HCT116 (cell line): ENCODE results near the gene CCDC91. TPM values are rescaled to one million over a fixed set of nuclear protein-coding genes. Genes with fewer than 3 reads are reported as not detected.

ENCODE experiments used
- ATAC-seq: fragments of 200-7000 bp; cut with Tn5 transposase; 2 replicates; pipeline ENCODE4 v1.9.1; 2020; ENCODE audit warnings: mild to moderate bottlenecking, moderate library complexity
- BruUV-seq: library from RNA; stranded (reverse); fragments of 400-500 nt; replicated peaks from 2 replicates; lab custom pipeline; 2021; lab: Mats Ljungman, UMichigan
- CTCF ChIA-PET: fragments of 300-600 bp; sonication (Branson Sonifier 250); formaldehyde crosslinking; loops from one replicate; lab custom pipeline; 2021; ENCODE audit warnings: antibody characterized with exemption; lab: Charles Lee
- POLR2A ChIA-PET: fragments of 300-600, 350-600 bp; sonication (Branson Sonifier 250); formaldehyde crosslinking; loops from one replicate; lab custom pipeline; 2021; ENCODE audit warnings: antibody characterized with exemption; lab: Charles Lee
- RAD21 ChIA-PET, 2 experiments: fragments of 300-600 bp; sonication (Branson Sonifier 250); formaldehyde crosslinking; loops; one replicate each; lab custom pipeline; 2023; ENCODE audit warnings: low total read pairs in 2 of 2; ENCODE audit not compliant: uncharacterized antibody in 2 of 2, unreplicated experiment in 2 of 2, low non-redundant PET in 1 of 2; lab: Charles Lee
- DNase-seq: peaks from one replicate; pipeline ENCODE4 v3.0.0-alpha.2; 2010; ENCODE audit warnings: low read depth, low spot score
- H2AFZ ChIP-seq: fragments of 200-600 bp; shearing (Covaris generic), sonication (generic); 2 replicates; pipeline ENCODE4 v1.6.1; 2017; ENCODE audit warnings: low read depth, mixed run types, mixed read lengths, antibody characterized with exemption, low read length; ENCODE audit not compliant: poor library complexity, severe bottlenecking
- H3K27ac ChIP-seq: 2 replicates; pipeline ENCODE4 v1.5.1; 2012; ENCODE audit warnings: low read depth, low read length
- H3K27me3 ChIP-seq: fragments of 200-600 bp; sonication (generic); 2 replicates; pipeline ENCODE4 v1.6.1; 2016; ENCODE audit warnings: mixed run types, low read length, mixed read lengths; ENCODE audit not compliant: insufficient read depth
- H3K36me3 ChIP-seq, 2 experiments: fragments of 200-500 bp in 1 of 2; fragments of 200-600 bp in 1 of 2; sonication (Bioruptor generic) in 1 of 2; sonication (generic) in 1 of 2; 2 replicates each; pipeline versions ENCODE4 v1.5.1 to v1.6.1; 2014 to 2016; ENCODE audit warnings: low read length in 2 of 2, inconsistent platforms in 1 of 2, mixed read lengths in 1 of 2, mixed run types in 1 of 2; ENCODE audit not compliant: insufficient read depth in 2 of 2, control insufficient read depth in 1 of 2
- H3K4me1 ChIP-seq, 2 experiments: fragments of 200-600 bp in 1 of 2; sonication (generic) in 1 of 2; 2 replicates each; pipeline versions ENCODE4 v1.5.1 to v1.6.1; 2012 to 2017; ENCODE audit warnings: low read length in 2 of 2, inconsistent platforms in 1 of 2, mild to moderate bottlenecking in 1 of 2, mixed read lengths in 1 of 2, mixed run types in 1 of 2, moderate library complexity in 1 of 2; ENCODE audit not compliant: insufficient read depth in 2 of 2, control insufficient read depth in 1 of 2
- H3K4me2 ChIP-seq: fragments of 200-600 bp; sonication (generic); 2 replicates; pipeline ENCODE4 v1.6.1; 2017; ENCODE audit warnings: mixed run types, low read length, mixed read lengths
- H3K4me3 ChIP-seq, 2 experiments: fragments of 200-600 bp in 1 of 2; sonication (generic) in 1 of 2; replicated peaks in 1 of 2; 2 replicates each; pipeline ENCODE4 v1.5.1; 2011 to 2016; ENCODE audit warnings: low read length in 2 of 2, control low read depth in 1 of 2, low read depth in 1 of 2, mild to moderate bottlenecking in 1 of 2, mixed read lengths in 1 of 2, mixed run types in 1 of 2
- H3K79me2 ChIP-seq: fragments of 200-600 bp; sonication (generic); 2 replicates; pipeline ENCODE4 v1.6.1; 2017; ENCODE audit warnings: mild to moderate bottlenecking, mixed run types, low read length, moderate library complexity, mixed read lengths; ENCODE audit not compliant: insufficient read depth
- H3K9ac ChIP-seq: fragments of 200-600 bp; sonication (generic); 2 replicates; pipeline ENCODE4 v1.6.1; 2016; ENCODE audit warnings: low read length, mixed read lengths
- H3K9me2 ChIP-seq: fragments of 200-600 bp; sonication (generic), shearing (Covaris generic); 2 replicates; pipeline ENCODE4 v1.6.1; 2017; ENCODE audit warnings: mixed run types, mild to moderate bottlenecking, moderate library complexity; ENCODE audit not compliant: insufficient read depth
- H3K9me3 ChIP-seq, 2 experiments: fragments of 200-500 bp in 1 of 2; fragments of 200-600 bp in 1 of 2; sonication (Bioruptor generic) in 1 of 2; sonication (generic) in 1 of 2; 2 replicates each; pipeline ENCODE4 v1.6.1; 2014 to 2017; ENCODE audit warnings: low read length in 2 of 2, mixed read lengths in 2 of 2, inconsistent platforms in 1 of 2, low read depth in 1 of 2, mild to moderate bottlenecking in 1 of 2, mixed run types in 1 of 2, moderate library complexity in 1 of 2; ENCODE audit not compliant: control insufficient read depth in 1 of 2, insufficient read depth in 1 of 2
- H4K20me1 ChIP-seq: fragments of 200-600 bp; sonication (generic), shearing (Covaris generic); 2 replicates; pipeline ENCODE4 v1.6.1; 2017; ENCODE audit warnings: mixed run types, mild to moderate bottlenecking, moderate library complexity; ENCODE audit not compliant: insufficient read depth
- CEBPB ChIP-seq: IDR thresholded peaks from 2 replicates; pipeline ENCODE4 v1.6.1; 2012; ENCODE audit warnings: low read depth
- EGR1 ChIP-seq: IDR thresholded peaks from 2 replicates; pipeline ENCODE4 v1.6.1; 2012; ENCODE audit warnings: low read depth
- ELF1 ChIP-seq: IDR thresholded peaks from 2 replicates; pipeline ENCODE4 v1.6.1; 2012; ENCODE audit warnings: low read depth, borderline replicate concordance
- EZH2phosphoT487 ChIP-seq: fragments of 200-600 bp; IDR thresholded peaks from 2 replicates; pipeline ENCODE4 v1.6.1; 2018; ENCODE audit warnings: antibody characterized with exemption, borderline replicate concordance
- FOSL1 ChIP-seq: IDR thresholded peaks from 2 replicates; pipeline ENCODE4 v1.6.1; 2012; ENCODE audit warnings: low read depth
- JUND ChIP-seq: IDR thresholded peaks from 2 replicates; pipeline ENCODE4 v1.6.1; 2012
- YY1 ChIP-seq: IDR thresholded peaks from 2 replicates; pipeline ENCODE4 v1.6.1; 2011; ENCODE audit warnings: low read length, low read depth, moderate library complexity, mild to moderate bottlenecking; ENCODE audit not compliant: insufficient replicate concordance; ENCODE audit errors: extremely low read depth
- intact Hi-C: fragments of 100-400 bp; cut with micrococcal nuclease; formaldehyde crosslinking; loops from 2 replicates; pipeline ENCODE4 v1.10.0; 2022
- total RNA-seq: library from RNA; stranded (reverse); gene quantifications from one replicate; pipeline ENCODE4 v1.2.1, GENCODE V29; 2021; ENCODE audit not compliant: unreplicated experiment
- TF ChIP-seq, protein P1 (sequence below): IDR thresholded peaks from 2 replicates; pipeline ENCODE4 v1.6.1; 2011; ENCODE audit warnings: mild to moderate bottlenecking, low read length, moderate library complexity; ENCODE audit not compliant: insufficient replicate concordance; ENCODE audit errors: extremely low read depth
- TF ChIP-seq, protein P2 (sequence below), 3 experiments: fragments of 200-600 bp in 1 of 3; sonication (generic) in 1 of 3; IDR thresholded peaks in 2 of 3; conservative IDR thresholded peaks in 1 of 3; 2 replicates each; pipeline ENCODE4 v1.5.1; 2012 to 2017; ENCODE audit warnings: low read depth in 2 of 3, low read length in 2 of 3, antibody characterized with exemption in 1 of 3, borderline replicate concordance in 1 of 3, control low read depth in 1 of 3, mild to moderate bottlenecking in 1 of 3, mixed read lengths in 1 of 3, mixed run types in 1 of 3, moderate library complexity in 1 of 3; ENCODE audit not compliant: insufficient read depth in 1 of 3

CCDC91 gene
- total RNA-seq, 1 experiment from 2014 or later, result 18.1 TPM

- Histone ChIP-seq H3K4me1 (no peaks in the 10 kb centered on the region), H3K79me2 (no peaks in the 10 kb centered on the region), H3K27ac (no peak overlapping the region), H3K4me3 (no peak overlapping the region), H3K9ac (no peak overlapping the region), H3K27me3 (no peaks in the 10 kb centered on the region), H3K36me3 (no peaks in the 10 kb centered on the region), H2AFZ (no peak overlapping the region), H3K4me2 (no peak overlapping the region), H3K9me2 (no peaks in the 10 kb centered on the region), H3K9me3 (no peaks in the 10 kb centered on the region), H4K20me1 (no peaks in the 10 kb centered on the region)
- no TSS peak for BruUV-seq
- intact Hi-C loops, result no loop called here
- ChIA-PET RAD21 (no interaction called here), CTCF (no interaction called here), POLR2A (no interaction called here)
- ATAC-seq (no peak), DNase-seq (no peak)
- no peak for TF ChIP-seq EZH2phosphoT487
- no peak for TF ChIP-seq CEBPB
Measured at GRCh38 chr12:28574746-28575592, 384.7 kb downstream of the CCDC91 start.

GRCh38 chr12:28575593-28576205 is 385.4 kb downstream of the CCDC91 start:
- ChIA-PET POLR2A (no interaction called here), CTCF (no interaction called here), RAD21 (no interaction called here)
- Histone ChIP-seq H3K9me2 (no peaks in the 10 kb centered on the region), H3K36me3 (no peaks in the 10 kb centered on the region), H3K79me2 (no peaks in the 10 kb centered on the region), H3K27me3 (no peaks in the 10 kb centered on the region), H3K27ac (no peak overlapping the region), H3K4me3 (no peak overlapping the region), H3K4me1 (no peaks in the 10 kb centered on the region), H3K9ac (no peak overlapping the region), H2AFZ (no peak overlapping the region), H4K20me1 (no peaks in the 10 kb centered on the region), H3K9me3 (no peaks in the 10 kb centered on the region), H3K4me2 (no peak overlapping the region)
- DNase-seq (no peak), ATAC-seq (no peak)
- TF ChIP-seq EGR1 (no peak), YY1 (no peak), JUND (no peak), FOSL1 (no peak), CEBPB (no peak), ELF1 (no peak)
- TF ChIP-seq, protein P1, sequence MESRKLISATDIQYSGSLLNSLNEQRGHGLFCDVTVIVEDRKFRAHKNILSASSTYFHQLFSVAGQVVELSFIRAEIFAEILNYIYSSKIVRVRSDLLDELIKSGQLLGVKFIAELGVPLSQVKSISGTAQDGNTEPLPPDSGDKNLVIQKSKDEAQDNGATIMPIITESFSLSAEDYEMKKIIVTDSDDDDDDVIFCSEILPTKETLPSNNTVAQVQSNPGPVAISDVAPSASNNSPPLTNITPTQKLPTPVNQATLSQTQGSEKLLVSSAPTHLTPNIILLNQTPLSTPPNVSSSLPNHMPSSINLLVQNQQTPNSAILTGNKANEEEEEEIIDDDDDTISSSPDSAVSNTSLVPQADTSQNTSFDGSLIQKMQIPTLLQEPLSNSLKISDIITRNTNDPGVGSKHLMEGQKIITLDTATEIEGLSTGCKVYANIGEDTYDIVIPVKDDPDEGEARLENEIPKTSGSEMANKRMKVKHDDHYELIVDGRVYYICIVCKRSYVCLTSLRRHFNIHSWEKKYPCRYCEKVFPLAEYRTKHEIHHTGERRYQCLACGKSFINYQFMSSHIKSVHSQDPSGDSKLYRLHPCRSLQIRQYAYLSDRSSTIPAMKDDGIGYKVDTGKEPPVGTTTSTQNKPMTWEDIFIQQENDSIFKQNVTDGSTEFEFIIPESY, result no peak
- TF ChIP-seq, protein P2, sequence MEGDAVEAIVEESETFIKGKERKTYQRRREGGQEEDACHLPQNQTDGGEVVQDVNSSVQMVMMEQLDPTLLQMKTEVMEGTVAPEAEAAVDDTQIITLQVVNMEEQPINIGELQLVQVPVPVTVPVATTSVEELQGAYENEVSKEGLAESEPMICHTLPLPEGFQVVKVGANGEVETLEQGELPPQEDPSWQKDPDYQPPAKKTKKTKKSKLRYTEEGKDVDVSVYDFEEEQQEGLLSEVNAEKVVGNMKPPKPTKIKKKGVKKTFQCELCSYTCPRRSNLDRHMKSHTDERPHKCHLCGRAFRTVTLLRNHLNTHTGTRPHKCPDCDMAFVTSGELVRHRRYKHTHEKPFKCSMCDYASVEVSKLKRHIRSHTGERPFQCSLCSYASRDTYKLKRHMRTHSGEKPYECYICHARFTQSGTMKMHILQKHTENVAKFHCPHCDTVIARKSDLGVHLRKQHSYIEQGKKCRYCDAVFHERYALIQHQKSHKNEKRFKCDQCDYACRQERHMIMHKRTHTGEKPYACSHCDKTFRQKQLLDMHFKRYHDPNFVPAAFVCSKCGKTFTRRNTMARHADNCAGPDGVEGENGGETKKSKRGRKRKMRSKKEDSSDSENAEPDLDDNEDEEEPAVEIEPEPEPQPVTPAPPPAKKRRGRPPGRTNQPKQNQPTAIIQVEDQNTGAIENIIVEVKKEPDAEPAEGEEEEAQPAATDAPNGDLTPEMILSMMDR (IDR thresholded peaks at IDR 0.05 in 2 of 3, conservative IDR thresholded peaks at IDR 0.05 in 1 of 3; ENCODE audit: borderline replicate concordance in 1 of 3, insufficient read depth in 1 of 3, low read depth in 2 of 3, low read length in 2 of 3), result no peak
- intact Hi-C loops, result no loop called here
- no TSS peak for BruUV-seq
